ENCODE measurements around the gene AGAP2.

The AGAP2 gene

GRCh38 chr12:57707250-57707649, 31.3 kb downstream of the AGAP2 start:
- TF ChIP-seq, protein P1, sequence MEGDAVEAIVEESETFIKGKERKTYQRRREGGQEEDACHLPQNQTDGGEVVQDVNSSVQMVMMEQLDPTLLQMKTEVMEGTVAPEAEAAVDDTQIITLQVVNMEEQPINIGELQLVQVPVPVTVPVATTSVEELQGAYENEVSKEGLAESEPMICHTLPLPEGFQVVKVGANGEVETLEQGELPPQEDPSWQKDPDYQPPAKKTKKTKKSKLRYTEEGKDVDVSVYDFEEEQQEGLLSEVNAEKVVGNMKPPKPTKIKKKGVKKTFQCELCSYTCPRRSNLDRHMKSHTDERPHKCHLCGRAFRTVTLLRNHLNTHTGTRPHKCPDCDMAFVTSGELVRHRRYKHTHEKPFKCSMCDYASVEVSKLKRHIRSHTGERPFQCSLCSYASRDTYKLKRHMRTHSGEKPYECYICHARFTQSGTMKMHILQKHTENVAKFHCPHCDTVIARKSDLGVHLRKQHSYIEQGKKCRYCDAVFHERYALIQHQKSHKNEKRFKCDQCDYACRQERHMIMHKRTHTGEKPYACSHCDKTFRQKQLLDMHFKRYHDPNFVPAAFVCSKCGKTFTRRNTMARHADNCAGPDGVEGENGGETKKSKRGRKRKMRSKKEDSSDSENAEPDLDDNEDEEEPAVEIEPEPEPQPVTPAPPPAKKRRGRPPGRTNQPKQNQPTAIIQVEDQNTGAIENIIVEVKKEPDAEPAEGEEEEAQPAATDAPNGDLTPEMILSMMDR (IDR thresholded peaks at IDR 0.05; ENCODE audit: insufficient read depth, low read length, poor library complexity, severe bottlenecking): no peak
- TF ChIP-seq EZH2phosphoT487 (conservative IDR thresholded peaks at IDR 0.05; ENCODE audit: low read length): no peak
- H3K27ac ChIP-seq (ENCODE audit: low read depth, low read length): no peak overlapping the region
- H3K79me2 ChIP-seq (ENCODE audit: insufficient read depth, low read length): no peaks in the 10 kb centered on the region; the same call in 1 of the 2 replicates
- H3K9me2 ChIP-seq (replicated peaks; ENCODE audit: insufficient read depth, low read length): no peaks in the 10 kb centered on the region
- H2AFZ ChIP-seq (ENCODE audit: low read depth, low read length, severe bottlenecking): no peak overlapping the region
- H3K4me3 ChIP-seq (ENCODE audit: insufficient read depth, low read length, poor library complexity, severe bottlenecking): no peak overlapping the region
- peaks cover 9% of the 10 kb centered on the region for H3F3A ChIP-seq (ENCODE audit: insufficient read depth)
- H3K27me3 ChIP-seq (ENCODE audit: low read length): no peaks in the 10 kb centered on the region
- no peak overlapping the region for H3K9ac ChIP-seq (ENCODE audit: low read length)
- H3K36me3 ChIP-seq (ENCODE audit: low read length): peaks cover 49% of the 10 kb centered on the region
- peaks cover 10% of the 10 kb centered on the region for H3K9me3 ChIP-seq (ENCODE audit: insufficient read depth, low read length)
- H3K4me2 ChIP-seq (ENCODE audit: low read depth, low read length, poor library complexity, severe bottlenecking): no peak overlapping the region
- H4K20me1 ChIP-seq (ENCODE audit: low read depth, low read length): no peaks in the 10 kb centered on the region

GRCh38 chr12:57700317-57700716, 38.2 kb downstream of the AGAP2 start:
- Histone ChIP-seq H3K27ac (ENCODE audit: low read depth, low read length) (no peak overlapping the region), H3K9ac (ENCODE audit: low read length) (no peak overlapping the region), H3K4me2 (ENCODE audit: low read depth, low read length, poor library complexity, severe bottlenecking) (no peak overlapping the region), H3K36me3 (ENCODE audit: low read length) (peaks cover 39% of the 10 kb centered on the region), H3K9me2 (replicated peaks; ENCODE audit: insufficient read depth, low read length) (no peaks in the 10 kb centered on the region), H4K20me1 (ENCODE audit: low read depth, low read length) (no peaks in the 10 kb centered on the region), H3K9me3 (ENCODE audit: insufficient read depth, low read length) (peaks cover 10% of the 10 kb centered on the region), H2AFZ (ENCODE audit: low read depth, low read length, severe bottlenecking) (no peak overlapping the region), H3K79me2 (ENCODE audit: insufficient read depth, low read length) (peaks cover 4% of the 10 kb centered on the region), H3K4me3 (ENCODE audit: insufficient read depth, low read length, poor library complexity, severe bottlenecking) (no peak overlapping the region), H3F3A (ENCODE audit: insufficient read depth) (no peaks in the 10 kb centered on the region; the same call in 1 of the 2 replicates), H3K27me3 (ENCODE audit: low read length) (no peaks in the 10 kb centered on the region)
- no peak for TF ChIP-seq EZH2phosphoT487 (conservative IDR thresholded peaks at IDR 0.05; ENCODE audit: low read length)
- TF ChIP-seq, protein P1 (IDR thresholded peaks at IDR 0.05; ENCODE audit: insufficient read depth, low read length, poor library complexity, severe bottlenecking): no peak

DNA sequence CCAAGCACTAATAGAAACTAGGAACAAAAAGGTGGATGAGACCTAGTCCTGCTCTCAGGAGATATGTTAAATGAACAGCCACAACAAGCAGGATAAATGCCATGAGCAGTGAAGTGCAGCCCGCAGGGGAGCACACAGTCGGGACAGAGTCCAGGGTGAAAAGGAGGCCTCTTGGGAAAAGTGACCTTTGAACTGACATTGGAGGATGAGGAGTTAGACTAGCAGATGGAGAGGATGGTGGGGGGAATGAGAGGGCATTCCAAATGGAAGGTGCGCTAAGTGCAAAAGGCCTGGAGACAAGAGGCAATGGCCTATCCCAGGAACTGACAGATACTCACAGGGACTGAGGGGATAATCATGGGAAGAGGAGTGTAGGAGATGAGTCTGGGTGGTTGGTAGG, 40.1 kb downstream of the AGAP2 start:
- H3K36me3 ChIP-seq (ENCODE audit: low read length): peaks cover 24% of the 10 kb centered on the region
- H3F3A ChIP-seq (ENCODE audit: insufficient read depth): no peaks in the 10 kb centered on the region
- H3K4me2 ChIP-seq (ENCODE audit: low read depth, low read length, poor library complexity, severe bottlenecking): no peak overlapping the region
- TF ChIP-seq EZH2phosphoT487 (conservative IDR thresholded peaks at IDR 0.05; ENCODE audit: low read length): no peak
- TF ChIP-seq, protein P1 (IDR thresholded peaks at IDR 0.05; ENCODE audit: insufficient read depth, low read length, poor library complexity, severe bottlenecking): no peak
- H3K27me3 ChIP-seq (ENCODE audit: low read length): no peaks in the 10 kb centered on the region
- H2AFZ ChIP-seq (ENCODE audit: low read depth, low read length, severe bottlenecking): no peak overlapping the region
- H3K9me2 ChIP-seq (replicated peaks; ENCODE audit: insufficient read depth, low read length): no peaks in the 10 kb centered on the region
- no peak overlapping the region for H3K9ac ChIP-seq (ENCODE audit: low read length)
- H3K9me3 ChIP-seq (ENCODE audit: insufficient read depth, low read length): peaks cover 3% of the 10 kb centered on the region; the same call in 1 of the 2 replicates
- peaks cover 16% of the 10 kb centered on the region for H3K79me2 ChIP-seq (ENCODE audit: insufficient read depth, low read length)
- H3K27ac ChIP-seq (ENCODE audit: low read depth, low read length): no peak overlapping the region
- H4K20me1 ChIP-seq (ENCODE audit: low read depth, low read length): no peaks in the 10 kb centered on the region
- no peak overlapping the region for H3K4me3 ChIP-seq (ENCODE audit: insufficient read depth, low read length, poor library complexity, severe bottlenecking)

Measured in SU-DHL-6 (cell line).